K562 (cell line): Measurements from ENCODE around the gene CPN2. TPM values are rescaled to one million over a fixed set of nuclear protein-coding genes. Genes with fewer than 3 reads are reported as not detected.
A peak's percentile ranks its signal among the peaks of the same experiment; 100 is the strongest.

Experiments
- ATAC-seq: fragments of 200-7000 bp; cut with Tn5 transposase; 3 replicates; pipeline ENCODE4 v1.9.1; 2020; ENCODE audit warnings: moderate library complexity
- BruUV-seq: library from RNA; stranded (reverse); fragments of 400-500 nt; replicated peaks from 2 replicates; lab custom pipeline; 2021; lab: Mats Ljungman, UMichigan
- CTCF ChIA-PET: fragments of 300-600 bp; formaldehyde crosslinking; extraction: SDS; loops from one replicate; lab custom pipeline; 2021; ENCODE audit warnings: low intra/inter-chr PET ratio; lab: Yijun Ruan, JAX
- POLR2A ChIA-PET: fragments of 300-600, 350-650 bp; sonication (Branson Sonifier 250); formaldehyde crosslinking; extraction: SDS; loops from one replicate; lab custom pipeline; 2021; ENCODE audit warnings: antibody characterized with exemption, inconsistent platforms; lab: Yijun Ruan, JAX
- DNase-seq, 4 experiments: peaks; one replicate each; pipeline versions ENCODE4 v3.0.0 to v3.0.0-alpha.2; 2011 to 2018; ENCODE audit warnings: low spot score in 3 of 4, mixed read lengths in 3 of 4; ENCODE audit errors: extremely low read depth in 1 of 4
- FAIRE-seq: peaks from 2 replicates; lab custom pipeline; 2011; peaks lifted over from hg19 to GRCh38; lab: Jason Lieb, UNC
- H2AFZ ChIP-seq: 2 replicates; pipeline ENCODE4 v1.6.0; 2011; ENCODE audit warnings: low read depth, low read length, control low read depth, inconsistent platforms
- H3K27ac ChIP-seq: fragments of 200-600 bp; 3 replicates; pipeline ENCODE4 v1.8.0; 2011; ENCODE audit warnings: low read depth, mild to moderate bottlenecking, control low read depth, inconsistent platforms, low read length, moderate library complexity, mixed read lengths; ENCODE audit errors: extremely low read depth
- H3K27me3 ChIP-seq, 2 experiments: fragments of 300-600 bp in 1 of 2; 2 replicates in 1 of 2; 3 replicates in 1 of 2; pipeline versions ENCODE4 v1.6.0 to v1.8.0; 2011; ENCODE audit warnings: inconsistent platforms in 2 of 2, low read length in 2 of 2, mild to moderate bottlenecking in 1 of 2, mixed read lengths in 1 of 2, moderate library complexity in 1 of 2; ENCODE audit not compliant: control insufficient read depth in 2 of 2, insufficient read depth in 2 of 2
- H3K36me3 ChIP-seq: fragments of 300-600 bp; 3 replicates; pipeline ENCODE4 v1.8.0; 2011; ENCODE audit warnings: mild to moderate bottlenecking, low read length, inconsistent platforms; ENCODE audit not compliant: control insufficient read depth, insufficient read depth
- H3K4me1 ChIP-seq, 2 experiments: fragments of 200-600 bp in 1 of 2; replicated peaks in 1 of 2; 2 replicates in 1 of 2; 3 replicates in 1 of 2; pipeline versions ENCODE4 v1.5.1 to v1.8.0; 2011; ENCODE audit warnings: inconsistent platforms in 2 of 2, low read length in 2 of 2, mild to moderate bottlenecking in 1 of 2, mixed read lengths in 1 of 2, moderate library complexity in 1 of 2; ENCODE audit not compliant: control insufficient read depth in 2 of 2, insufficient read depth in 2 of 2
- H3K4me2 ChIP-seq: 2 replicates; pipeline ENCODE4 v1.6.1; 2011; ENCODE audit warnings: low read length, control low read depth, inconsistent platforms, mixed read lengths; ENCODE audit not compliant: insufficient read depth
- H3K4me3 ChIP-seq: fragments of 200-600 bp; sonication (generic), shearing (Covaris generic); 2 replicates; pipeline ENCODE4 v1.5.1; 2016; ENCODE audit warnings: control low read depth, inconsistent platforms
- H3K79me2 ChIP-seq: fragments of 200-600 bp; 3 replicates; pipeline ENCODE4 v1.8.0; 2011; ENCODE audit warnings: low read length, inconsistent platforms; ENCODE audit not compliant: control insufficient read depth, insufficient read depth
- H3K9ac ChIP-seq, 2 experiments: 2 replicates each; pipeline versions ENCODE4 v1.6.0 to v1.6.1; 2011; ENCODE audit warnings: low read depth in 2 of 2, low read length in 2 of 2, control low read depth in 1 of 2, inconsistent platforms in 1 of 2, mild to moderate bottlenecking in 1 of 2, mixed read lengths in 1 of 2; ENCODE audit not compliant: insufficient read depth in 1 of 2
- H3K9me1 ChIP-seq: one replicate; pipeline ENCODE4 v1.6.0; 2011; ENCODE audit warnings: inconsistent platforms, mild to moderate bottlenecking, low read length, moderate library complexity; ENCODE audit not compliant: control insufficient read depth, insufficient read depth
- H3K9me3 ChIP-seq: replicated peaks from 2 replicates; pipeline ENCODE4 v1.5.1; 2011; ENCODE audit warnings: low read depth, low read length, inconsistent platforms; ENCODE audit not compliant: control insufficient read depth, insufficient read depth
- H4K20me1 ChIP-seq: replicated peaks from 2 replicates; pipeline ENCODE4 v1.6.1; 2011; ENCODE audit warnings: low read length, inconsistent platforms, mixed read lengths; ENCODE audit not compliant: control insufficient read depth, insufficient read depth
- THAP12 ChIP-seq: fragments of 250-450 bp; sonication (Bioruptor Pico); IDR thresholded peaks from 2 replicates; pipeline ENCODE4 v1.9.0; 2021; ENCODE audit warnings: mild to moderate bottlenecking, inconsistent platforms
- ZNF311 ChIP-seq: fragments of 250-450 bp; sonication (Bioruptor Pico); IDR thresholded peaks from 2 replicates; pipeline ENCODE4 v1.4.0; 2020; ENCODE audit warnings: mild to moderate bottlenecking, moderate library complexity
- WGBS: fragments of 100-300 bp; shearing (Covaris generic); methylation state at CpG from one replicate; pipeline ENCODE4 v1.1.6; 2016; ENCODE audit warnings: low coverage, mixed read lengths; ENCODE audit not compliant: insufficient coverage; ENCODE audit errors: missing lambda C conversion rate; 5-methylcytosine and 5-hydroxymethylcytosine counted together
- in situ Hi-C: fragments of 300-500 bp; cut with MboI; formaldehyde crosslinking; loops from 4 replicates; pipeline ENCODE4 v1.15.0; 2018; ENCODE audit warnings: inconsistent platforms, mixed read lengths
- intact Hi-C: fragments of 100-400 bp; cut with micrococcal nuclease; formaldehyde crosslinking; loops from 2 replicates; pipeline ENCODE4 v1.14.2; 2022
- polyA plus RNA-seq, 8 experiments: library from polyadenylated mRNA; depleted of rRNA in 4 of 8; stranded (reverse) in 5 of 8; unstranded in 3 of 8; fragments of >200 nt; fragmentation: Nextera tagmentation in 2 of 8; fragmentation: Illumina TruSeq in 1 of 8; extraction: Ambion mirVana in 2 of 8; extraction: Trizol in 1 of 8; gene quantifications; 2 replicates each; pipeline versions ENCODE4 v1.2.1 to v1.2.3, GENCODE V29; 2011 to 2014; ENCODE audit warnings: inconsistent platforms in 1 of 8, missing spikeins in 1 of 8
- total RNA-seq, 7 experiments: library from RNA; depleted of rRNA in 6 of 7; stranded (reverse); fragments of >200 nt in 6 of 7; fragmentation: Illumina TruSeq in 2 of 7; extraction: Trizol in 2 of 7; gene quantifications; 2 replicates each; pipeline versions ENCODE4 v1.2.1 to v1.2.3, GENCODE V29; 2011 to 2021; ENCODE audit warnings: low replicate concordance in 1 of 7

Gene CPN2
- total and polyA plus RNA-seq, 9 of the 15 experiments (the other 6 are each of a cell fraction or from before 2014, with no cell fraction given) = not detected

- FAIRE-seq = no peak
- peak overlapping the region in 1 of 2 experiments; percentile 90; a peak in 1 of 4 replicates for H3K9ac ChIP-seq
These were observed 36.6 kb downstream of the CPN2 start for GRCh38 chr3:194314388-194315068.

More at GRCh38 chr3:194314388-194315068, 36.6 kb downstream of the CPN2 start:
- H3K4me2 ChIP-seq = peak overlapping the region; percentile 81; the same call in 1 of the 2 replicates
- H2AFZ ChIP-seq = peak overlapping the region; percentile 95
- H3K9me3 ChIP-seq = peaks cover 4% of the 10 kb centered on the region; the same call in 1 of the 2 replicates
- no TSS peak for BruUV-seq
- in situ Hi-C loops = loop anchor here (5.0 to 25.0 kb wide), 3 partner anchors 150 to 1502 kb away; no protein-coding TSS in a partner anchor
- peaks cover 12 to 14% of the 10 kb centered on the region in 2 experiments for H3K4me1 ChIP-seq
- POLR2A ChIA-PET = interaction anchor here (0.6 to 5.5 kb wide), 4 partner anchors 173 to 700 kb away, joined by 3 to 48 read pairs (median 6); partner anchors contain the start of gene HES1
- no peak for DNase-seq
- no peak overlapping the region for H3K4me3 ChIP-seq
- CTCF ChIA-PET = interaction anchor here (1.4 to 1.7 kb wide), 3 partner anchors 526 to 535 kb away, joined by 4 to 12 read pairs (median 7); no protein-coding TSS in a partner anchor
- WGBS = 55% methylated on average over 8 of the region's 13 CpGs
- ATAC-seq = no peak
- no peak overlapping the region; the same call in 2 of the 3 replicates for H3K27ac ChIP-seq
- TF ChIP-seq ZNF311 (CRISPR knock-in tag) = no peak
- TF ChIP-seq THAP12 (CRISPR knock-in tag) = no peak
- TF ChIP-seq, all 486 proteins: peak for 0
- H4K20me1 ChIP-seq = no peaks in the 10 kb centered on the region
- H3K36me3 ChIP-seq = no peaks in the 10 kb centered on the region
- no peaks in the 10 kb centered on the region for H3K79me2 ChIP-seq
- no peaks in the 10 kb centered on the region for H3K27me3 ChIP-seq
- intact Hi-C loops = loop anchor here (1.0 to 10.0 kb wide), 10 partner anchors 60 to 1500 kb away; no protein-coding TSS in a partner anchor
- no peaks in the 10 kb centered on the region for H3K9me1 ChIP-seq
